ENCODE data around the gene FAM168A.

- TF ChIP-seq CTCF (IDR thresholded peaks at IDR 0.05) (no peak), CBX2 (IDR thresholded peaks at IDR 0.05; ENCODE audit: borderline replicate concordance, low read depth) (no peak), USF2 (IDR thresholded peaks at IDR 0.05) (no peak), EP300 (IDR thresholded peaks at IDR 0.05) (no peak), CHD2 (IDR thresholded peaks at IDR 0.05; ENCODE audit: low read length, partially characterized antibody) (no peak), MYC (IDR thresholded peaks at IDR 0.05; ENCODE audit: borderline replicate concordance, low read length) (no peak), REST (IDR thresholded peaks at IDR 0.05) (no peak), CEBPB (IDR thresholded peaks at IDR 0.05) (no peak), MAZ (IDR thresholded peaks at IDR 0.05; ENCODE audit: borderline replicate concordance, low read depth, low read length) (no peak), SMC3 (IDR thresholded peaks at IDR 0.05) (no peak)
These were observed 99.6 kb downstream of the FAM168A start for GRCh38 chr11:73498343-73498742.

Data from A549 (cell line).